Heart right ventricle (tissue), 16 donors: ENCODE results near the gene OR2T35. TPM values are rescaled to one million over a fixed set of nuclear protein-coding genes. Genes with fewer than 3 reads are reported as not detected.

Experiments
- ATAC-seq, 8 donors: fragments of 200-7000 bp; cut with Tn5 transposase; one replicate each; pipeline ENCODE4 v1.9.1; 2020; ENCODE audit warnings: mild to moderate bottlenecking in 8 of 8, moderate library complexity in 8 of 8, moderate number of reproducible peaks in 1 of 8
- DNase-seq, 2 donors: peaks; one replicate each; pipeline ENCODE4 v3.0.0-alpha.2; 2020
- H3K27ac ChIP-seq, 10 donors: fragments of 200-600 bp; sonication (generic) in 2 of 10; one replicate each; pipeline versions ENCODE4 v1.5.0 to v1.8.0; 2020 to 2022; ENCODE audit warnings: mild to moderate bottlenecking in 3 of 10
- H3K27me3 ChIP-seq, 7 donors: fragments of 200-600 bp; one replicate each; pipeline ENCODE4 v1.8.0; 2021 to 2022; ENCODE audit warnings: mild to moderate bottlenecking in 2 of 7
- H3K36me3 ChIP-seq, 9 donors: fragments of 200-600 bp; sonication (generic) in 1 of 9; one replicate each; pipeline versions ENCODE4 v1.5.0 to v1.8.0; 2020 to 2022; ENCODE audit warnings: mild to moderate bottlenecking in 2 of 9
- H3K4me1 ChIP-seq, 9 donors: fragments of 200-600 bp; sonication (generic) in 1 of 9; one replicate each; pipeline versions ENCODE4 v1.5.0 to v1.8.0; 2020 to 2022; ENCODE audit warnings: mild to moderate bottlenecking in 4 of 9
- H3K4me3 ChIP-seq, 10 donors: fragments of 200-600 bp; sonication (generic) in 2 of 10; one replicate each; pipeline versions ENCODE4 v1.5.0 to v1.8.0; 2020 to 2022; ENCODE audit warnings: mild to moderate bottlenecking in 7 of 10, moderate library complexity in 2 of 10
- H3K9me3 ChIP-seq, 11 donors: fragments of 200-600 bp in 10 of 11; sonication (generic) in 2 of 11; one replicate each; pipeline versions ENCODE4 v1.5.0 to v1.8.0; 2013 to 2022; ENCODE audit warnings: mild to moderate bottlenecking in 2 of 11, control low read depth in 1 of 11, moderate library complexity in 1 of 11
- WGBS, 2 donors: extraction: QIAGEN DNeasy Blood & Tissue Kit; methylation state at CpG; one replicate each; pipeline ENCODE4 v1.1.7; 2013; ENCODE audit warnings: inconsistent platforms in 1 of 2; 5-methylcytosine and 5-hydroxymethylcytosine counted together
- intact Hi-C, 10 donors: fragments of 100-400 bp; cut with DNase I; formaldehyde crosslinking; loops; one replicate each; pipeline versions ENCODE4 v1.11.1 to v1.14.2; 2022
- polyA plus RNA-seq, 2 donors: library from polyadenylated mRNA; stranded (reverse); fragments of 200-250 nt; gene quantifications; one replicate each; pipeline ENCODE4 v1.2.3, GENCODE V29; 2013
- total RNA-seq, 10 donors: library from RNA; stranded (reverse); fragmentation: NEBNext Ultra II Directional in 3 of 10; extraction: Animal tissue kit (Norgen Biotek cat#: 25700) in 3 of 10; gene quantifications; one replicate each; pipeline versions ENCODE4 v1.2.1 to v1.2.4, GENCODE V29; 2021 to 2023
- TF ChIP-seq, protein P1 (sequence below), 9 donors: fragments of 200-600 bp; sonication (generic) in 2 of 9; IDR thresholded peaks; one replicate each; pipeline versions ENCODE4 v1.5.0 to v1.8.0; 2021 to 2022; ENCODE audit warnings: antibody characterized with exemption in 9 of 9, mild to moderate bottlenecking in 5 of 9, moderate library complexity in 1 of 9
- donor health status: Arrhythmogenic right ventricular cardiomyopathy.
- donor health status: ischemic (EF 13 %, LVEDD 7.1; RV severe dilation, severe dysfunction).
- donor health status: healthy with polysubstance abuse.
- donor health status: DM: no; HTN: yes; CAD: no.
- donor health status: DM: no; HTN: no; CAD: no.
- donor health status: ischemic (EF 25% LVEDD 6.9; RV normal size, moderate dysfunction).
- donor health status: ischemic (EF 25% LVEDD 5.7; RV mildly dilated, moderate dysfunction).
- donor health status: healthy.
- donor health status: DM: yes; HTN: yes; CAD: no.
- donor health status: Ischemic cardiomyopathy.
- donor health status: ischemic (EF 35%, LVEDD 5.7; RV mildly dilated, moderate dysfunction).
- donor health status: nonischemic (EF 11% LVEDD 7.7; RV severe dilation, severe dysfunction).
- donor health status: DM: yes; HTN: yes; CAD: no.
- donor health status: PGD.
- donor health status: ischemic (EF 29% LVEDD 5.4; RV normal size, mild dysfunction).
- donor health status: nonischemic (EF 23%, LVEDD 6.1; RV moderate dilation, normal function).

OR2T35 gene
- total and polyA plus RNA-seq, 12 donors, result not detected

DNA sequence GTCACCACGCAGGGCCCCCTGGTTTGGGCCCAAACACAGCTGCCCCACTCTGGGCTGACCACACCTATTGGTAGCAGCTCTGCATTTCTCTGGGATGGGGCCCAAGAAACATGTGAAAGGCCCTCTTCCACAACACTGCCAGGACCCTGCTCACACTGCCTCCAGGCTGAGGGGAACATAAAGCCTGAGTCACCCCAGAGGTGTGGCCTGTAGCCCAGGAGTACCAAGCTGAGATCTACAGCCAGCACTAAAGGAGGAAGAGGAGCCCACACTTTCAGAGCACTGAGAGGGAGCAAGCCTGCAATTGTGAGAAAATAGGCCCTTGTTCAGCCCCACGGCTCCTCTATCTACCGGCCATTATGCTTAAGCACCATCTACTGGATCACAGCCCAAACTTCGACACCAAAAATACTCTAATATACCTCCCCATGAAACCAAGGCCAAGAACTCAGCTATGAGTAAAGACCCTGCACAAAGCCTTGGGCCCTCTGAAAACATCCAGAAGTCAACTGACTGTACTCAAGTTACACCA is 33.1 kb downstream of the OR2T35 start:
- WGBS, 2 donors, result 62 to 69% methylated on average over 3 to 4 of the region's 4 CpGs
- Histone ChIP-seq H3K9me3 (no peaks in the 10 kb centered on the region), H3K27ac (no peak overlapping the region), H3K4me3 (no peak overlapping the region), H3K4me1 (no peaks in the 10 kb centered on the region), H3K27me3 (peaks cover 0 to 10% (median 0%) of the 10 kb centered on the region in 7 donors), H3K36me3 (no peaks in the 10 kb centered on the region)
- intact Hi-C loops, result no loop called here
- no peak for DNase-seq
- no peak for ATAC-seq
- TF ChIP-seq, protein P1, sequence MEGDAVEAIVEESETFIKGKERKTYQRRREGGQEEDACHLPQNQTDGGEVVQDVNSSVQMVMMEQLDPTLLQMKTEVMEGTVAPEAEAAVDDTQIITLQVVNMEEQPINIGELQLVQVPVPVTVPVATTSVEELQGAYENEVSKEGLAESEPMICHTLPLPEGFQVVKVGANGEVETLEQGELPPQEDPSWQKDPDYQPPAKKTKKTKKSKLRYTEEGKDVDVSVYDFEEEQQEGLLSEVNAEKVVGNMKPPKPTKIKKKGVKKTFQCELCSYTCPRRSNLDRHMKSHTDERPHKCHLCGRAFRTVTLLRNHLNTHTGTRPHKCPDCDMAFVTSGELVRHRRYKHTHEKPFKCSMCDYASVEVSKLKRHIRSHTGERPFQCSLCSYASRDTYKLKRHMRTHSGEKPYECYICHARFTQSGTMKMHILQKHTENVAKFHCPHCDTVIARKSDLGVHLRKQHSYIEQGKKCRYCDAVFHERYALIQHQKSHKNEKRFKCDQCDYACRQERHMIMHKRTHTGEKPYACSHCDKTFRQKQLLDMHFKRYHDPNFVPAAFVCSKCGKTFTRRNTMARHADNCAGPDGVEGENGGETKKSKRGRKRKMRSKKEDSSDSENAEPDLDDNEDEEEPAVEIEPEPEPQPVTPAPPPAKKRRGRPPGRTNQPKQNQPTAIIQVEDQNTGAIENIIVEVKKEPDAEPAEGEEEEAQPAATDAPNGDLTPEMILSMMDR (IDR thresholded peaks at IDR 0.05), result no peak

DNA sequence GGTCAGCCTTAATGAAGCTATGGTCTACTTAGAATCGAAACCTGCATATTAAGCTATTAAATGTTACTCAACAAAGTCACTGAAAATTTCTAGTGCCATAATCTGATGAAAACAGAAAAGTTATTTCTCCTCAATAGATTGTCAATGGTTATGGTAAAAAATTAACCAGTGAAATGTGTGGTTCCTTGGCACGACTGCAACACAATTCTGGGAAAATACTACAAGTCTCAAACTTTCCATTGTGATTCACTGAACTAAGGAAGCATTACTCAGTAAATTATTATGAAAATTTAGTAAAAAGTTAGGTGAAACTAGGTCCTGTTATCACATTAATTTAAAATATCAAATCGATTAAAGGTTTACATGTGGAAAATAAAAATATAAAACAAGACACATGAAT is 34.8 kb downstream of the OR2T35 start:
- Histone ChIP-seq H3K36me3 (no peaks in the 10 kb centered on the region), H3K4me1 (no peaks in the 10 kb centered on the region), H3K27me3 (peaks cover 0 to 10% (median 0%) of the 10 kb centered on the region in 7 donors), H3K4me3 (no peak overlapping the region), H3K9me3 (no peaks in the 10 kb centered on the region), H3K27ac (no peak overlapping the region)
- intact Hi-C loops, result no loop called here
- ATAC-seq (no peak), DNase-seq (no peak)
- 36 to 47% methylated on average over 3 of the region's 3 CpGs for WGBS, 2 donors
- TF ChIP-seq, protein P1 (IDR thresholded peaks at IDR 0.05), result no peak

DNA sequence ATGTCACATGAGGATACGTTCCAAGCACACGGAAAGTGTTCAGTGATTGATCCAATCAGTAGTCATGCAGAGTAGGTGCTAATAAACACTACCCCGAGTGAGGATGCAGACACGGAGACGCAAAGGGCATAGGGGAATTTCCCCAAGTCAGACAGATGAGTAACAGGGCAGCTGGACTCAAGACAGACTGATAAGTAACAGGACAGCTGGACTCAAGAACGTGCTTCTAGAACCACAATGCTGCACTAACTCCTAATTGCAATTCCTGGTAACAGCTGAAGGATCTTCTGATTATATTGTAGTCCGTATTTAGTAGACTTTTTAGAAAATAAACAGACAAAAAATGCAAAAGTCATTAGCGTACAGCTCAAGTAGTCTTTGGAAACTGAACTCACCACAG is 45.7 kb downstream of the OR2T35 start:
- 61 to 70% methylated on average over 8 of the region's 8 CpGs for WGBS, 2 donors
- H3K4me1 ChIP-seq, result no peaks in the 10 kb centered on the region
- no peak overlapping the region for H3K27ac ChIP-seq
- DNase-seq (no peak), ATAC-seq (no peak)
- H3K9me3 ChIP-seq, result no peaks in the 10 kb centered on the region
- no peaks in the 10 kb centered on the region for H3K36me3 ChIP-seq
- TF ChIP-seq, protein P1 (IDR thresholded peaks at IDR 0.05), result no peak
- no peak overlapping the region for H3K4me3 ChIP-seq
- intact Hi-C loops, result no loop called here
- peaks cover 0 to 3% (median 0%) of the 10 kb centered on the region in 7 donors for H3K27me3 ChIP-seq

DNA sequence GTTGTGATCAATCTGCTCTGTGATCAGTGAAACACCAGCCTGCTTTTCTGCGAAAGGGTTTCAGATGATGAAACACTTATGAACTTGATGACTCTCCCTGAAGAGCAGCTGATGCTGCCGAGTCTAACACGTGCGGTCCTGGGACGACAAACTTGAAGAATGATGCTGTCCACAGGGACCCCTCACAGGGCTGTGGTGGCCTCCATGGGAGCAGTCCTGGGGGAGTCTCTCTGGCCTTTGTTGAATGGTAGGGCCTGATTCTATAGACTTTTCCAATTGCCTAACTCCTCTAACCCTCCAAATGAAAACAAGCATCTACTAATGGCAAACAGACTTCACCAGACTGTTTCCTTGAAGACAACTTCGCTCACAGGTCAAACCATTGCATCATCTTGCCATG is 47.5 kb downstream of the OR2T35 start, which contains the start of gene OR2T10:
Gene OR2T10 (minus strand): TSS at position 112 of the 400 bp plus-strand sequence. CDS start 3,932 bp downstream, outside the sequence.
- Histone ChIP-seq H3K27ac (no peak within 1 kb of the TSS), H3K4me3 (no peak within 1 kb of the TSS), H3K36me3 (no peaks in the 10 kb centered on the region), H3K27me3 (peaks cover 0 to 3% (median 0%) of the 10 kb centered on the region in 7 donors), H3K4me1 (no peaks in the 10 kb centered on the region), H3K9me3 (no peaks in the 10 kb centered on the region)
- intact Hi-C loops, result no loop called here
- TF ChIP-seq, protein P1 (IDR thresholded peaks at IDR 0.05), result no peak
- DNase-seq (no peak), ATAC-seq (no peak)
- WGBS, 2 donors, result 76 to 83% methylated on average over 6 of the region's 6 CpGs
